ENCODE data around the gene TANC1.
A peak's percentile ranks its signal among the peaks of the same experiment; 100 is the strongest.

Gene TANC1

GRCh38 chr2:159009940-159010339, 41.5 kb downstream of the TANC1 start:
- in situ Hi-C loops (cut with HindIII; ENCODE audit: low sequenced_read_pairs): no loop called here
- TF ChIP-seq CTCF (IDR thresholded peaks at IDR 0.05; ENCODE audit: low read depth, low read length): no peak
- DNase-seq (ENCODE audit: low read depth, low spot score): no peak
- no peak overlapping the region for H3K4me3 ChIP-seq (ENCODE audit: low read depth, low read length)

GRCh38 chr2:159010340-159010739, 41.9 kb downstream of the TANC1 start:
- no peak for TF ChIP-seq CTCF (IDR thresholded peaks at IDR 0.05; ENCODE audit: low read depth, low read length)
- peak; percentile 67 for DNase-seq (ENCODE audit: low read depth, low spot score)
- in situ Hi-C loops (cut with HindIII; ENCODE audit: low sequenced_read_pairs): no loop called here
- H3K4me3 ChIP-seq (ENCODE audit: low read depth, low read length): no peak overlapping the region

GRCh38 chr2:159010963-159011362, 42.5 kb downstream of the TANC1 start:
- no peak for TF ChIP-seq CTCF (IDR thresholded peaks at IDR 0.05; ENCODE audit: low read depth, low read length)
- H3K4me3 ChIP-seq (ENCODE audit: low read depth, low read length): no peak overlapping the region
- DNase-seq (ENCODE audit: low read depth, low spot score): no peak
- in situ Hi-C loops (cut with HindIII; ENCODE audit: low sequenced_read_pairs): no loop called here

- in situ Hi-C loops (cut with HindIII; ENCODE audit: low sequenced_read_pairs): no loop called here
- no peak overlapping the region for H3K4me3 ChIP-seq (ENCODE audit: low read depth, low read length)
- DNase-seq (ENCODE audit: low read depth, low spot score): no peak
- TF ChIP-seq CTCF (IDR thresholded peaks at IDR 0.05; ENCODE audit: low read depth, low read length): no peak
Observed at GRCh38 chr2:159012142-159012541, 43.7 kb downstream of the TANC1 start.

- no peak overlapping the region for H3K4me3 ChIP-seq (ENCODE audit: low read depth, low read length)
- TF ChIP-seq CTCF (IDR thresholded peaks at IDR 0.05; ENCODE audit: low read depth, low read length): no peak
- no peak for DNase-seq (ENCODE audit: low read depth, low spot score)
- in situ Hi-C loops (cut with HindIII; ENCODE audit: low sequenced_read_pairs): no loop called here
Observed at GRCh38 chr2:159013103-159013502, 44.7 kb downstream of the TANC1 start.

- in situ Hi-C loops (cut with HindIII; ENCODE audit: low sequenced_read_pairs): no loop called here
- no peak for TF ChIP-seq CTCF (IDR thresholded peaks at IDR 0.05; ENCODE audit: low read depth, low read length)
- no peak overlapping the region for H3K4me3 ChIP-seq (ENCODE audit: low read depth, low read length)
- DNase-seq (ENCODE audit: low read depth, low spot score): no peak
Observed at GRCh38 chr2:159015174-159015573, 46.7 kb downstream of the TANC1 start.

GRCh38 chr2:159015823-159016222, 47.4 kb downstream of the TANC1 start:
- no peak for DNase-seq (ENCODE audit: low read depth, low spot score)
- TF ChIP-seq CTCF (IDR thresholded peaks at IDR 0.05; ENCODE audit: low read depth, low read length): no peak
- in situ Hi-C loops (cut with HindIII; ENCODE audit: low sequenced_read_pairs): no loop called here
- H3K4me3 ChIP-seq (ENCODE audit: low read depth, low read length): no peak overlapping the region
